B cell (primary cell): ENCODE results near the gene NUP93. TPM values are rescaled to one million over a fixed set of nuclear protein-coding genes. Genes with fewer than 3 reads are reported as not detected.

Source experiments
- ATAC-seq: fragments of 200-7000 bp; cut with Tn5 transposase; one replicate; pipeline ENCODE4 v1.10.0; 2021; ENCODE audit warnings: low read depth, mild to moderate bottlenecking, moderate number of reproducible peaks, moderate library complexity
- CTCF ChIA-PET: fragments of 350-600 bp; sonication (Branson Sonifier 250); formaldehyde crosslinking; loops from one replicate; lab custom pipeline; 2021; ENCODE audit warnings: antibody characterized with exemption, inconsistent platforms; lab: Charles Lee
- POLR2A ChIA-PET: fragments of 350-600 bp; sonication (Branson Sonifier 250); formaldehyde crosslinking; loops from one replicate; lab custom pipeline; 2021; ENCODE audit warnings: antibody characterized with exemption; lab: Charles Lee
- DNase-seq: peaks from one replicate; pipeline ENCODE4 v3.0.0; 2013
- H2AFZ ChIP-seq: 2 replicates; pipeline ENCODE4 v1.6.1; 2012; ENCODE audit warnings: mild to moderate bottlenecking, low read depth, low read length; ENCODE audit not compliant: insufficient read depth, poor library complexity, severe bottlenecking
- H3K27ac ChIP-seq, 2 donors: 1 replicate in 1 of 2; 2 replicates in 1 of 2; pipeline ENCODE4 v1.5.1; 2012 to 2013; ENCODE audit warnings: low read length in 2 of 2, mild to moderate bottlenecking in 2 of 2, moderate library complexity in 1 of 2
- H3K27me3 ChIP-seq, 4 experiments: fragments of 200-600 bp in 1 of 4; sonication (generic) in 1 of 4; replicated peaks in 1 of 4; 1 replicate in 2 of 4; 2 replicates in 2 of 4; pipeline versions ENCODE4 v1.6.1 to v1.7.0; 2013 to 2016; ENCODE audit warnings: low read length in 3 of 4, mild to moderate bottlenecking in 2 of 4, mixed read lengths in 1 of 4, moderate library complexity in 1 of 4; ENCODE audit not compliant: insufficient read depth in 4 of 4, control insufficient read depth in 3 of 4; ENCODE audit errors: control extremely low read depth in 1 of 4
- H3K36me3 ChIP-seq, 2 experiments: replicated peaks in 1 of 2; 1 replicate in 1 of 2; 2 replicates in 1 of 2; pipeline versions ENCODE4 v1.6.1 to v1.7.1; 2013; ENCODE audit warnings: low read length in 1 of 2; ENCODE audit not compliant: insufficient read depth in 2 of 2, control insufficient read depth in 1 of 2; ENCODE audit errors: control extremely low read depth in 1 of 2, extremely low read depth in 1 of 2
- H3K4me1 ChIP-seq, 2 donors: fragments of 200-600 bp in 1 of 2; sonication (generic) in 1 of 2; 1 replicate in 1 of 2; 2 replicates in 1 of 2; pipeline versions ENCODE4 v1.5.1 to v1.6.1; 2013 to 2017; ENCODE audit warnings: low read length in 2 of 2; ENCODE audit not compliant: control insufficient read depth in 2 of 2, insufficient read depth in 2 of 2
- H3K4me2 ChIP-seq: replicated peaks from 2 replicates; pipeline ENCODE3; 2012; ENCODE audit warnings: mild to moderate bottlenecking, low read depth, low read length; ENCODE audit not compliant: poor library complexity, severe bottlenecking
- H3K4me3 ChIP-seq, 5 experiments: fragments of 200-600 bp in 1 of 5; sonication (generic) in 1 of 5; 1 replicate in 3 of 5; 2 replicates in 2 of 5; pipeline versions ENCODE4 v1.5.1 to v1.7.0; 2011 to 2016; ENCODE audit warnings: low read length in 4 of 5, mild to moderate bottlenecking in 4 of 5, low read depth in 2 of 5, control low read depth in 1 of 5, moderate library complexity in 1 of 5; ENCODE audit not compliant: insufficient read depth in 1 of 5; ENCODE audit errors: control extremely low read depth in 1 of 5, extremely low read depth in 1 of 5
- H3K79me2 ChIP-seq: fragments of 200-600 bp; sonication (generic); one replicate; pipeline ENCODE4 v1.6.0; 2016; ENCODE audit warnings: low read length; ENCODE audit not compliant: control insufficient read depth, insufficient read depth
- H3K9ac ChIP-seq: fragments of 200-600 bp; sonication (generic); 2 replicates; pipeline ENCODE4 v1.6.1; 2017; ENCODE audit warnings: mild to moderate bottlenecking, low read length, moderate library complexity
- H3K9me3 ChIP-seq, 3 donors: one replicate each; pipeline versions ENCODE4 v1.6.1 to v1.7.1; 2013; ENCODE audit warnings: low read length in 2 of 3; ENCODE audit not compliant: control insufficient read depth in 2 of 3, insufficient read depth in 1 of 3; ENCODE audit errors: control extremely low read depth in 1 of 3
- H4K20me1 ChIP-seq: 2 replicates; pipeline ENCODE4 v1.6.0; 2012; ENCODE audit warnings: mild to moderate bottlenecking, low read length; ENCODE audit not compliant: insufficient read depth, control insufficient read depth, poor library complexity, severe bottlenecking
- H3K27ac Mint-ChIP-seq: one replicate; pipeline ENCODE4 v1.8.0; 2021; ENCODE audit warnings: mixed read lengths
- H3K27me3 Mint-ChIP-seq: one replicate; pipeline ENCODE4 v1.8.0; 2021; ENCODE audit warnings: mixed read lengths
- H3K4me1 Mint-ChIP-seq: one replicate; pipeline ENCODE4 v1.8.0; 2021; ENCODE audit warnings: mixed read lengths
- H3K4me3 Mint-ChIP-seq: one replicate; pipeline ENCODE4 v1.8.0; 2021; ENCODE audit warnings: mixed read lengths
- H3K9me3 Mint-ChIP-seq: one replicate; pipeline ENCODE4 v1.8.0; 2022; ENCODE audit warnings: mixed read lengths; ENCODE audit not compliant: insufficient read depth
- CTCF ChIP-seq: fragments of 200-600 bp; IDR thresholded peaks from one replicate; pipeline ENCODE4 v1.8.0; 2022; ENCODE audit warnings: antibody characterized with exemption, mild to moderate bottlenecking
- EZH2 ChIP-seq: IDR thresholded peaks from 2 replicates; pipeline ENCODE4 v1.6.1; 2012; ENCODE audit warnings: borderline replicate concordance, low read depth, mild to moderate bottlenecking, moderate library complexity, low read length; ENCODE audit not compliant: insufficient read depth, poor library complexity, severe bottlenecking
- intact Hi-C: fragments of 100-400 bp; cut with micrococcal nuclease; formaldehyde crosslinking; loops from one replicate; pipeline ENCODE4 v1.10.0; 2022
- polyA plus RNA-seq: library from polyadenylated mRNA; depleted of rRNA; stranded (reverse); fragments of >200 nt; gene quantifications from 2 replicates; pipeline ENCODE4 v1.2.3, GENCODE V29; 2012
- total RNA-seq, 2 donors: library from RNA; stranded (reverse); fragments of 120-200 nt in 1 of 2; gene quantifications; 1 replicate in 1 of 2; 2 replicates in 1 of 2; pipeline versions ENCODE4 v1.2.3 to v1.2.4, GENCODE V29; 2013 to 2022

NUP93 gene
- total and polyA plus RNA-seq, 2 donors (not counting 1 experiment from before 2014, with no cell fraction given), result 23.6 to 64.6 TPM

DNA sequence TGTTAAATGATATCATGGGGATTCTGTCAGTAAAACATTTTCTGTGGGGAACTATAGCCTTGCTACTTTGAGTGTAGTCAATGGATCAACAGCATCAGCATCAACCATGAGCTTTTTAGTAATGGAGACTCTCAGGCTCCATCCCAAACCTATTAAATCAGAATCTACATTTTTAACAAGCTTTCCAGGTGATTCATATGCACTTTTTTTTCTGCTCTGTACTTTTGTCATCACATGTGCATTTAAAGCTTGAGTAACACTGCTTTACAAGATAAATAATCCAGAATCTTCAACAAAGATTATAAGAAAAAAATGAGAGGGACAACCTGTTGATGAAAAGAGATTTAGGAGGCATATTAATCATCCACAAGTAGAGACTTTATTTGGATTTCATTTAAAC is 23.5 kb downstream of the NUP93 start:
- Histone ChIP-seq H3K4me1 (no peaks in the 10 kb centered on the region), H3K79me2 (peaks cover 13% of the 10 kb centered on the region), H2AFZ (no peak overlapping the region), H3K9ac (no peak overlapping the region), H4K20me1 (no peaks in the 10 kb centered on the region), H3K36me3 (peaks cover 0 to 31% of the 10 kb centered on the region in 2 experiments), H3K9me3 (peaks cover 0 to 14% (median 5%) of the 10 kb centered on the region in 3 donors), H3K4me2 (no peak overlapping the region), H3K4me3 (no peak overlapping the region), H3K27ac (no peak overlapping the region), H3K27me3 (no peaks in the 10 kb centered on the region)
- H3K4me3 Mint-ChIP-seq, result no peak overlapping the region
- no peak overlapping the region for H3K27ac Mint-ChIP-seq
- no peaks in the 10 kb centered on the region for H3K27me3 Mint-ChIP-seq
- no peak for ATAC-seq
- TF ChIP-seq CTCF, result no peak
- no peak for TF ChIP-seq EZH2
- H3K4me1 Mint-ChIP-seq, result peaks cover 2% of the 10 kb centered on the region
- peaks cover 7% of the 10 kb centered on the region for H3K9me3 Mint-ChIP-seq
- intact Hi-C loops, result no loop called here
- POLR2A ChIA-PET, result no interaction called here
- no peak for DNase-seq
- CTCF ChIA-PET, result no interaction called here

DNA sequence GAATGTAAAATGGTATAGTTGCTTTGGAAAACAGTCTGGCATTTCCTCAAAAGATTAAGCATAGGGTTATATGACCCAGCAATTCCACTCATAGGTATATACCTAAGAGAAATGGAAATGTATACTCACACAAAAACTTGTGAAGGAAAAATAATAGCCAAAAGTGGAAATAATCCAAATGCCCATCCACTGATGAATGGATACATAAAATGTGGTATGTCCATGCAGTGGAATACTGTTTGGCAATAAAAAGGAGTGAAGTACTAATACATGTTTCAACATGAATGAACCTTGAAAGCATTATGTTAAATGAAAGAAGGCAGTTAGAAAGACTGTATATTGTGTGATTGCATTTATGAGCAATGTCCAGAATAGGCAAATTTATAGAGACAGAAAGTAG is 25.1 kb downstream of the NUP93 start:
- CTCF ChIA-PET, result no interaction called here
- no peaks in the 10 kb centered on the region for H4K20me1 ChIP-seq
- peaks cover 2 to 29% of the 10 kb centered on the region in 2 experiments for H3K36me3 ChIP-seq
- H3K4me3 ChIP-seq, result no peak overlapping the region
- no peak overlapping the region for H3K4me2 ChIP-seq
- intact Hi-C loops, result no loop called here
- Mint-ChIP-seq H3K4me1 (peaks cover 1% of the 10 kb centered on the region), H3K4me3 (no peak overlapping the region), H3K27me3 (no peaks in the 10 kb centered on the region), H3K27ac (no peak overlapping the region), H3K9me3 (peaks cover 7% of the 10 kb centered on the region)
- POLR2A ChIA-PET, result no interaction called here
- ATAC-seq (no peak), DNase-seq (no peak)
- no peaks in the 10 kb centered on the region for H3K4me1 ChIP-seq
- H3K27me3 ChIP-seq, result no peaks in the 10 kb centered on the region
- H3K9me3 ChIP-seq, result peaks cover 0 to 14% (median 5%) of the 10 kb centered on the region in 3 donors
- H2AFZ ChIP-seq, result no peak overlapping the region
- H3K9ac ChIP-seq, result no peak overlapping the region
- H3K79me2 ChIP-seq, result peaks cover 13% of the 10 kb centered on the region
- TF ChIP-seq CTCF (no peak), EZH2 (no peak)
- no peak overlapping the region for H3K27ac ChIP-seq
